Measurements from ENCODE around the gene UBAC1. TPM values are rescaled to one million over a fixed set of nuclear protein-coding genes. Genes with fewer than 3 reads are reported as not detected.

The UBAC1 gene
- total and polyA plus RNA-seq, 10 of the 15 experiments (the other 5 are each of a cell fraction or from before 2014, with no cell fraction given) = 16.7 to 54.6 (median 38.5) TPM

DNA sequence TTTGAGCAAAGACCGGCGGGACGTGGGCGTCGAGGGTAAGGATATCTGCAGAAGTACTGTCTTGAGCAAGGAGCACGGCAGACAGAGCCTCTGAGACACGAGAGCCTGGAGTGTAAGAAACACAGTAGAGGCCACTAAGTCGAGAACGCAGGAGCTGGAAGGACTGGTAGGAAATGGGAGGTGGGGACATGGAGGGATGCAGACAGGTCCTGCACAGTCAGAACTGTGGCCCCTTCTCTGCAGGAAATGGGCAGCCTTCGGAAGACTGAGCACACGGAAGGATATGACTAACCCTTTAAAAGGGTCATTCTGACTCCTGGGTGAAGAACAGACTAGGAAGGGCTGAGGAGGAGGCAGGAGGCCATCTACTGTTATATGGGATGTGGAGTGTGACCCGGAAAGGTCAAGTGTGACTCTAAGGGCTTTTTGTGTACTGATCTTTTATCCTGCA is 52.4 kb downstream of the UBAC1 start:
- Histone ChIP-seq H3K4me2 (ENCODE audit: control insufficient read depth, insufficient read depth) (peak overlapping the region; percentile 78), H3K36me3 (ENCODE audit: control insufficient read depth in 2 of 2, insufficient read depth in 2 of 2, low read length in 1 of 2) (peaks cover 2 to 3% of the 10 kb centered on the region in 2 experiments; a peak in 2 of 4 replicates), H3K79me2 (ENCODE audit: control insufficient read depth, insufficient read depth, low read length) (peaks cover 39% of the 10 kb centered on the region), H2AFZ (ENCODE audit: control insufficient read depth, low read depth, low read length) (no peak overlapping the region), H3K27me3 (replicated peaks in 1 of 2; ENCODE audit: control insufficient read depth in 2 of 2, insufficient read depth in 2 of 2, low read length in 1 of 2) (no peaks in the 10 kb centered on the region), H4K20me1 (ENCODE audit: control insufficient read depth, insufficient read depth) (no peaks in the 10 kb centered on the region), H3K4me1 (ENCODE audit: control insufficient read depth, insufficient read depth, low read length) (peaks cover 27% of the 10 kb centered on the region), H3K9me3 (replicated peaks; ENCODE audit: control insufficient read depth, insufficient read depth, low read length) (no peaks in the 10 kb centered on the region; the same call in 1 of the 3 replicates), H3K27ac (ENCODE audit: control insufficient read depth, insufficient read depth) (no peak overlapping the region), H3K9ac (ENCODE audit: control insufficient read depth, insufficient read depth, low read length) (no peak overlapping the region), H3K4me3 (peak overlapping the region; percentile 84)
- intact Hi-C loops (cut with micrococcal nuclease; ENCODE audit: unreplicated experiment) = loop anchor here (5.0 kb wide), 2 partner anchors 46 to 54 kb away; partner anchors contain the start of gene UBAC1
- CTCF ChIA-PET = interaction anchor here (1.2 to 2.0 kb wide), 2 partner anchors 12 to 40 kb away, joined by 3 to 4 read pairs; no protein-coding TSS in a partner anchor
- DNase-seq (ENCODE audit: low read depth, low spot score) (no peak), ATAC-seq (no peak), FAIRE-seq (no peak)
- POLR2A ChIA-PET = interaction anchor here (1.3 kb wide), 1 partner anchor 51 kb away, joined by 3 read pairs; no protein-coding TSS in a partner anchor
- RAD21 ChIA-PET (ENCODE audit: unreplicated experiment) = no interaction called here
- SMC1A ChIA-PET (ENCODE audit: uncharacterized antibody, unreplicated experiment) = no interaction called here
- WGBS (ENCODE audit: insufficient coverage, insufficient replicate concordance, low lambda C conversion rate, missing lambda C conversion rate) = 34% methylated on average over 12 of the region's 12 CpGs
- in situ Hi-C loops (cut with MboI) = no loop called here
- TF ChIP-seq PAX5 (IDR thresholded peaks at IDR 0.05; ENCODE audit: borderline replicate concordance, low read depth, low read length) = peak; percentile 34; the same call in 1 of the 2 replicates
- TF ChIP-seq CHD2 (IDR thresholded peaks at IDR 0.05; ENCODE audit: borderline replicate concordance, low read depth, low read length) = no peak
- peak; percentile 55 for TF ChIP-seq JUNB (IDR thresholded peaks at IDR 0.05)
- no peak for TF ChIP-seq NFIC (IDR thresholded peaks at IDR 0.05; ENCODE audit: low read depth, low read length)
- peak; percentile 62; the same call in 1 of the 2 replicates for TF ChIP-seq IRF4 (IDR thresholded peaks at IDR 0.05; ENCODE audit: low read depth, low read length)
- TSS peak; percentile 68 for BruUV-seq (replicated peaks)

DNA sequence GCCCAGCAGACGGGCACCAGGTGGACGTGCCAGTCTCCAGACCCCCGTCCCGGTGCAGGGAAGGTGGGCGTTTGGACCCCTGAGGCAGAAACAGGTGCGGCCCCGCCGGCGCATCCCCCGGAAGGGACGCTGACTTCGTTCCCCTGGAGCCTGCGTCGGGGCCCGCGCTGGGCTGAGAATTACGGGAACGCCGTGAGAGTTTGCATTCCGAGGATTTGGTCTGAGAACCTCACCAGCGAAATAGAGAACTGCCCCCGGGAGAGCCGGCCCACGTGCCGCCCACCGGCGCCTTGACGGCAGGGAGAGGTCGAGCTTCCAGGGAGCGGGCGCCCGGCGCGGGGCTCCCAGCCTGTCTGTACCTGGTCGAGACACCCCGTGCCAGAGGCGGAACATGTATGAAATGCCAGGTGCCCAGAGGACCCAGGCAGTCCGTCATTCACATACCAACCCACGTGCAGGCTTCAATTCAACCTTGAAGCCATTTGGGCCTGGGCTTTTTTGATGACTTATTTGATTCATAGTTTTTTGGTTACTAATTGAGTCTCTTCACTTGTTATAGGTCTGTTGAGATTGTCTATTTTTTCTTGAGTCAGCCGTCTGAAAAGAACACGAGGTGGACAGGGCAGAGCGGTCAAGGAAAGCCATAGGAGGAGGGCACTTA is 53.0 kb downstream of the UBAC1 start:
- H3K79me2 ChIP-seq (ENCODE audit: control insufficient read depth, insufficient read depth, low read length) = peaks cover 45% of the 10 kb centered on the region
- H3K36me3 ChIP-seq (ENCODE audit: control insufficient read depth in 2 of 2, insufficient read depth in 2 of 2, low read length in 1 of 2) = peaks cover 0 to 2% of the 10 kb centered on the region in 2 experiments; a peak in 2 of 4 replicates
- no peaks in the 10 kb centered on the region; the same call in 2 of the 3 replicates for H3K9me3 ChIP-seq (replicated peaks; ENCODE audit: control insufficient read depth, insufficient read depth, low read length)
- SMC1A ChIA-PET (ENCODE audit: uncharacterized antibody, unreplicated experiment) = no interaction called here
- H3K9ac ChIP-seq (ENCODE audit: control insufficient read depth, insufficient read depth, low read length) = peak overlapping the region; percentile 70; the same call in 1 of the 2 replicates
- intact Hi-C loops (cut with micrococcal nuclease; ENCODE audit: unreplicated experiment) = loop anchor here (5.0 kb wide), 2 partner anchors 46 to 54 kb away; partner anchors contain the start of gene UBAC1
- H3K4me1 ChIP-seq (ENCODE audit: control insufficient read depth, insufficient read depth, low read length) = peaks cover 27% of the 10 kb centered on the region
- CTCF ChIA-PET = interaction anchor here (1.0 to 1.2 kb wide), 2 partner anchors 9 to 39 kb away, joined by 3 read pairs; no protein-coding TSS in a partner anchor
- H3K27me3 ChIP-seq (replicated peaks in 1 of 2; ENCODE audit: control insufficient read depth in 2 of 2, insufficient read depth in 2 of 2, low read length in 1 of 2) = no peaks in the 10 kb centered on the region
- peak overlapping the region; percentile 84 for H3K4me3 ChIP-seq
- in situ Hi-C loops (cut with MboI) = no loop called here
- DNase-seq (ENCODE audit: low read depth, low spot score) (no peak), ATAC-seq (no peak), FAIRE-seq (no peak)
- POLR2A ChIA-PET = interaction anchor here (0.6 to 1.0 kb wide), 2 partner anchors 9 to 20 kb away, joined by 4 to 6 read pairs; no protein-coding TSS in a partner anchor
- peak overlapping the region; percentile 50 for H3K27ac ChIP-seq (ENCODE audit: control insufficient read depth, insufficient read depth)
- H3K4me2 ChIP-seq (ENCODE audit: control insufficient read depth, insufficient read depth) = peak overlapping the region; percentile 78
- RAD21 ChIA-PET (ENCODE audit: unreplicated experiment) = interaction anchor here (0.7 kb wide), 2 partner anchors 11 to 262 kb away, joined by 3 read pairs; no protein-coding TSS in a partner anchor
- peak overlapping the region; percentile 87 for H2AFZ ChIP-seq (ENCODE audit: control insufficient read depth, low read depth, low read length)
- H4K20me1 ChIP-seq (ENCODE audit: control insufficient read depth, insufficient read depth) = no peaks in the 10 kb centered on the region
- BruUV-seq (replicated peaks) = no TSS peak
- 19% methylated on average over 42 of the region's 42 CpGs for WGBS (ENCODE audit: insufficient coverage, insufficient replicate concordance, low lambda C conversion rate, missing lambda C conversion rate)
- TF ChIP-seq CBX3 (IDR thresholded peaks at IDR 0.05; ENCODE audit: borderline replicate concordance, low read depth) (no peak), EP300 (IDR thresholded peaks at IDR 0.05; ENCODE audit: borderline replicate concordance in 1 of 2, control insufficient read depth in 1 of 2, low read depth in 2 of 2, low read length in 2 of 2) (no peak), LARP7 (IDR thresholded peaks at IDR 0.05) (peak; percentile 62; the same call in 1 of the 2 replicates), DPF2 (IDR thresholded peaks at IDR 0.05) (peak; percentile 13; the same call in 1 of the 2 replicates), RCOR1 (conservative IDR thresholded peaks at IDR 0.05; ENCODE audit: low read depth, low read length) (no peak), MLLT1 (IDR thresholded peaks at IDR 0.05) (0 out of 2 replicates have a peak, but pooled peaks have one; percentile 28), RAD51 (IDR thresholded peaks at IDR 0.05) (no peak), RFX5 (IDR thresholded peaks at IDR 0.05; ENCODE audit: low read depth, low read length) (no peak), SREBF2 (IDR thresholded peaks at IDR 0.05; ENCODE audit: low read length) (no peak)
- TF ChIP-seq, protein P1, sequence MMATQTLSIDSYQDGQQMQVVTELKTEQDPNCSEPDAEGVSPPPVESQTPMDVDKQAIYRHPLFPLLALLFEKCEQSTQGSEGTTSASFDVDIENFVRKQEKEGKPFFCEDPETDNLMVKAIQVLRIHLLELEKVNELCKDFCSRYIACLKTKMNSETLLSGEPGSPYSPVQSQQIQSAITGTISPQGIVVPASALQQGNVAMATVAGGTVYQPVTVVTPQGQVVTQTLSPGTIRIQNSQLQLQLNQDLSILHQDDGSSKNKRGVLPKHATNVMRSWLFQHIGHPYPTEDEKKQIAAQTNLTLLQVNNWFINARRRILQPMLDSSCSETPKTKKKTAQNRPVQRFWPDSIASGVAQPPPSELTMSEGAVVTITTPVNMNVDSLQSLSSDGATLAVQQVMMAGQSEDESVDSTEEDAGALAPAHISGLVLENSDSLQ (IDR thresholded peaks at IDR 0.05) = no peak
